ENCODE measurements around the gene SLC45A3. TPM values are rescaled to one million over a fixed set of nuclear protein-coding genes. Genes with fewer than 3 reads are reported as not detected.

SLC45A3 gene
- total and polyA plus RNA-seq, 8 donors: 1.6 to 30.1 (median 6.5) TPM

GRCh38 chr1:205620269-205620668, 60.0 kb downstream of the SLC45A3 start:
- WGBS, 5 donors: 83 to 93% (median 91%) methylated on average over 6 of the region's 6 CpGs
- H3K36me3 ChIP-seq: peaks cover 35 to 88% (median 84%) of the 10 kb centered on the region in 4 donors
- DNase-seq: no peak

DNA sequence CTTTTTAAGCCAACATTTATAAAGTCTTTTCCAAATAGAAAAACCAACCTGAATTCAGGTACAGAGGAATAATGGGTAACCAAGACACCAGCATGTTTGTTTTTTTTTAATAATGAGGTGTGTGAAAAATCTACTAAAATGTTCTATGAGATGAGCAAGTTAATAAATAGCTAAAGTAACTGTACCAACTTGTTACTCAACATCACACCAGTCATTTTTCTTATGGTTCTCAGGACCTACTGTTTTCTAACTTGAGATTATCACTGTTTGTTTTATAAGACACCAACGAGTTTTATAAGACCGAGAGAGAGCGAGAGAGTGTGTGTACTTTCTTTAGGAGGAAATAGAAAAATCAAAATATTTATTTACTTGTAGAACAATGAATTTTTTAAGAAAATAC, 60.9 kb downstream of the SLC45A3 start:
- WGBS, 5 donors: 35 to 63% (median 41%) methylated on average over 3 of the region's 3 CpGs
- Histone ChIP-seq H3K27me3 (no peaks in the 10 kb centered on the region), H3K27ac (peak overlapping the region in 1 of 5 donors; percentile 35), H3K36me3 (peaks cover 40 to 97% (median 93%) of the 10 kb centered on the region in 4 donors), H3K9me3 (no peaks in the 10 kb centered on the region), H3K4me1 (peaks cover 0 to 25% (median 14%) of the 10 kb centered on the region in 4 donors), H3K4me3 (no peak overlapping the region)
- TF ChIP-seq, protein P1, sequence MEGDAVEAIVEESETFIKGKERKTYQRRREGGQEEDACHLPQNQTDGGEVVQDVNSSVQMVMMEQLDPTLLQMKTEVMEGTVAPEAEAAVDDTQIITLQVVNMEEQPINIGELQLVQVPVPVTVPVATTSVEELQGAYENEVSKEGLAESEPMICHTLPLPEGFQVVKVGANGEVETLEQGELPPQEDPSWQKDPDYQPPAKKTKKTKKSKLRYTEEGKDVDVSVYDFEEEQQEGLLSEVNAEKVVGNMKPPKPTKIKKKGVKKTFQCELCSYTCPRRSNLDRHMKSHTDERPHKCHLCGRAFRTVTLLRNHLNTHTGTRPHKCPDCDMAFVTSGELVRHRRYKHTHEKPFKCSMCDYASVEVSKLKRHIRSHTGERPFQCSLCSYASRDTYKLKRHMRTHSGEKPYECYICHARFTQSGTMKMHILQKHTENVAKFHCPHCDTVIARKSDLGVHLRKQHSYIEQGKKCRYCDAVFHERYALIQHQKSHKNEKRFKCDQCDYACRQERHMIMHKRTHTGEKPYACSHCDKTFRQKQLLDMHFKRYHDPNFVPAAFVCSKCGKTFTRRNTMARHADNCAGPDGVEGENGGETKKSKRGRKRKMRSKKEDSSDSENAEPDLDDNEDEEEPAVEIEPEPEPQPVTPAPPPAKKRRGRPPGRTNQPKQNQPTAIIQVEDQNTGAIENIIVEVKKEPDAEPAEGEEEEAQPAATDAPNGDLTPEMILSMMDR (IDR thresholded peaks at IDR 0.05): no peak
- no peak for TF ChIP-seq POLR2AphosphoS5 (IDR thresholded peaks at IDR 0.05)
- no peak for TF ChIP-seq POLR2A (IDR thresholded peaks at IDR 0.05)
- TF ChIP-seq EP300 (IDR thresholded peaks at IDR 0.05): no peak
- no peak for DNase-seq
- intact Hi-C loops (cut with DNase I; ENCODE audit: low total_unique reads): no loop called here

More at GRCh38 chr1:205620269-205620668, 60.0 kb downstream of the SLC45A3 start:
- peaks cover 0 to 26% (median 14%) of the 10 kb centered on the region in 4 donors for H3K4me1 ChIP-seq
- intact Hi-C loops (cut with DNase I; ENCODE audit: low total_unique reads): no loop called here
- TF ChIP-seq EP300 (IDR thresholded peaks at IDR 0.05) (no peak), POLR2A (IDR thresholded peaks at IDR 0.05) (no peak), POLR2AphosphoS5 (IDR thresholded peaks at IDR 0.05) (no peak)
- TF ChIP-seq, protein P1 (IDR thresholded peaks at IDR 0.05): no peak
- no peaks in the 10 kb centered on the region for H3K27me3 ChIP-seq
- no peak overlapping the region for H3K4me3 ChIP-seq
- H3K9me3 ChIP-seq: no peaks in the 10 kb centered on the region
- H3K27ac ChIP-seq: peak overlapping the region in 1 of 5 donors; percentile 35

GRCh38 chr1:205616563-205617293, 63.6 kb downstream of the SLC45A3 start:
- H3K4me3 ChIP-seq: no peak overlapping the region
- 74 to 86% (median 78%) methylated on average over 1 of the region's 1 CpG for WGBS, 5 donors
- peaks cover 36 to 98% (median 95%) of the 10 kb centered on the region in 4 donors for H3K36me3 ChIP-seq
- peaks cover 0 to 19% (median 12%) of the 10 kb centered on the region in 4 donors for H3K4me1 ChIP-seq
- H3K27ac ChIP-seq: peak overlapping the region in 2 of 5 donors; percentile 11 to 51
- no peaks in the 10 kb centered on the region for H3K27me3 ChIP-seq
- TF ChIP-seq EP300 (IDR thresholded peaks at IDR 0.05) (no peak), POLR2A (IDR thresholded peaks at IDR 0.05) (no peak), POLR2AphosphoS5 (IDR thresholded peaks at IDR 0.05) (no peak)
- TF ChIP-seq, protein P1 (IDR thresholded peaks at IDR 0.05): no peak
- peak in 1 of 2 donors; percentile 19 for DNase-seq
- H3K9me3 ChIP-seq: no peaks in the 10 kb centered on the region
- intact Hi-C loops (cut with DNase I; ENCODE audit: low total_unique reads): no loop called here

DNA sequence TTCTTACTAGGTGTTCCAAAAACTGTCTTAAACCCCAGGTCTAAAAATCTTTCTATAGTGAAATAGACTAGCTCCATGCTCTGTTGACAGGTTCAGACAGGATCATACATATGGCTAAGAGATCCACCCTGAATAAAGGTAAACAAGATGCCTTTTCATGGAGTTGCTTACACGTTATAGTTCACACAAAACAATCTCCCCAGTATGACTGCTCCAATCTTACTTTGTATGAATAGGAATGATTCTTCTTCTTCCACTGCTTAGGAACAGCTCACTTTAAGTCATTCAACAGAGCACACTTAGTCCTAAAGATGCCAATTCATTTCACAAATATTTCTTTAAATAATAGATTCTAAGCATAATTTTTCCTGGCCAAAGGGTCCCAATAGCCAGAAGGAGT, 64.5 kb downstream of the SLC45A3 start:
- WGBS, 5 donors: 39 to 65% (median 53%) methylated on average over 1 of the region's 1 CpG
- H3K4me1 ChIP-seq: peaks cover 0 to 29% (median 17%) of the 10 kb centered on the region in 4 donors
- H3K36me3 ChIP-seq: peaks cover 32 to 92% (median 86%) of the 10 kb centered on the region in 4 donors

More for the DNA sequence above, 64.5 kb downstream of the SLC45A3 start:
- Histone ChIP-seq H3K4me3 (no peak overlapping the region), H3K27me3 (no peaks in the 10 kb centered on the region), H3K27ac (peak overlapping the region in 1 of 5 donors; percentile 51), H3K9me3 (no peaks in the 10 kb centered on the region)
- intact Hi-C loops (cut with DNase I; ENCODE audit: low total_unique reads): no loop called here
- TF ChIP-seq POLR2AphosphoS5 (IDR thresholded peaks at IDR 0.05): no peak
- TF ChIP-seq, protein P1 (IDR thresholded peaks at IDR 0.05): no peak
- TF ChIP-seq POLR2A (IDR thresholded peaks at IDR 0.05): no peak
- no peak for TF ChIP-seq EP300 (IDR thresholded peaks at IDR 0.05)
- no peak for DNase-seq

All from stomach (tissue), 9 donors.